ENCODE data around the gene HPSE2.

The HPSE2 gene

GRCh38 chr10:98481404-98481945 is 754.2 kb downstream of the HPSE2 start:
- Histone ChIP-seq H3K27ac (ENCODE audit: low read depth, low read length) (no peak overlapping the region), H3K9me3 (ENCODE audit: control insufficient read depth, insufficient read depth, low read length) (no peaks in the 10 kb centered on the region), H3K4me1 (ENCODE audit: control insufficient read depth, insufficient read depth, low read length) (no peaks in the 10 kb centered on the region), H3K36me3 (ENCODE audit: control insufficient read depth, insufficient read depth, low read length) (no peaks in the 10 kb centered on the region), H3K9ac (ENCODE audit: low read depth, low read length) (no peak overlapping the region), H3K4me3 (ENCODE audit: low read depth, low read length) (no peak overlapping the region), H3K27me3 (ENCODE audit: control insufficient read depth, insufficient read depth, low read length) (no peaks in the 10 kb centered on the region)

GRCh38 chr10:98478430-98479222 is 757.0 kb downstream of the HPSE2 start:
- Histone ChIP-seq H3K4me1 (ENCODE audit: control insufficient read depth, insufficient read depth, low read length) (no peaks in the 10 kb centered on the region), H3K9me3 (ENCODE audit: control insufficient read depth, insufficient read depth, low read length) (no peaks in the 10 kb centered on the region), H3K9ac (ENCODE audit: low read depth, low read length) (no peak overlapping the region), H3K36me3 (ENCODE audit: control insufficient read depth, insufficient read depth, low read length) (no peaks in the 10 kb centered on the region), H3K27ac (ENCODE audit: low read depth, low read length) (peak overlapping the region; percentile 27), H3K27me3 (ENCODE audit: control insufficient read depth, insufficient read depth, low read length) (no peaks in the 10 kb centered on the region), H3K4me3 (ENCODE audit: low read depth, low read length) (no peak overlapping the region)

GRCh38 chr10:98477861-98478260 is 757.8 kb downstream of the HPSE2 start:
- Histone ChIP-seq H3K4me1 (ENCODE audit: control insufficient read depth, insufficient read depth, low read length) (no peaks in the 10 kb centered on the region), H3K27ac (ENCODE audit: low read depth, low read length) (no peak overlapping the region), H3K36me3 (ENCODE audit: control insufficient read depth, insufficient read depth, low read length) (no peaks in the 10 kb centered on the region), H3K9me3 (ENCODE audit: control insufficient read depth, insufficient read depth, low read length) (no peaks in the 10 kb centered on the region), H3K9ac (ENCODE audit: low read depth, low read length) (no peak overlapping the region), H3K27me3 (ENCODE audit: control insufficient read depth, insufficient read depth, low read length) (no peaks in the 10 kb centered on the region), H3K4me3 (ENCODE audit: low read depth, low read length) (no peak overlapping the region)

GRCh38 chr10:98474628-98475027 is 761.0 kb downstream of the HPSE2 start:
- no peaks in the 10 kb centered on the region for H3K36me3 ChIP-seq (ENCODE audit: control insufficient read depth, insufficient read depth, low read length)

GRCh38 chr10:98472196-98472595 is 763.5 kb downstream of the HPSE2 start:
- no peak overlapping the region for H3K9ac ChIP-seq (ENCODE audit: low read depth, low read length)
- H3K4me1 ChIP-seq (ENCODE audit: control insufficient read depth, insufficient read depth, low read length): peaks cover 5% of the 10 kb centered on the region
- H3K36me3 ChIP-seq (ENCODE audit: control insufficient read depth, insufficient read depth, low read length): no peaks in the 10 kb centered on the region
- H3K9me3 ChIP-seq (ENCODE audit: control insufficient read depth, insufficient read depth, low read length): no peaks in the 10 kb centered on the region
- no peak overlapping the region for H3K4me3 ChIP-seq (ENCODE audit: low read depth, low read length)
- peaks cover 10% of the 10 kb centered on the region for H3K27me3 ChIP-seq (ENCODE audit: control insufficient read depth, insufficient read depth, low read length)
- H3K27ac ChIP-seq (ENCODE audit: low read depth, low read length): peak overlapping the region; percentile 7

More at GRCh38 chr10:98474628-98475027, 761.0 kb downstream of the HPSE2 start:
- Histone ChIP-seq H3K27me3 (ENCODE audit: control insufficient read depth, insufficient read depth, low read length) (no peaks in the 10 kb centered on the region; the same call in 1 of the 2 replicates), H3K27ac (ENCODE audit: low read depth, low read length) (no peak overlapping the region), H3K4me3 (ENCODE audit: low read depth, low read length) (no peak overlapping the region), H3K9ac (ENCODE audit: low read depth, low read length) (no peak overlapping the region), H3K4me1 (ENCODE audit: control insufficient read depth, insufficient read depth, low read length) (peaks cover 5% of the 10 kb centered on the region), H3K9me3 (ENCODE audit: control insufficient read depth, insufficient read depth, low read length) (no peaks in the 10 kb centered on the region)

- no peaks in the 10 kb centered on the region for H3K36me3 ChIP-seq (ENCODE audit: control insufficient read depth, insufficient read depth, low read length)
- no peaks in the 10 kb centered on the region for H3K9me3 ChIP-seq (ENCODE audit: control insufficient read depth, insufficient read depth, low read length)
- H3K27me3 ChIP-seq (ENCODE audit: control insufficient read depth, insufficient read depth, low read length): peaks cover 14% of the 10 kb centered on the region
- H3K9ac ChIP-seq (ENCODE audit: low read depth, low read length): no peak overlapping the region
- H3K4me1 ChIP-seq (ENCODE audit: control insufficient read depth, insufficient read depth, low read length): peaks cover 5% of the 10 kb centered on the region
- no peak overlapping the region for H3K27ac ChIP-seq (ENCODE audit: low read depth, low read length)
- no peak overlapping the region for H3K4me3 ChIP-seq (ENCODE audit: low read depth, low read length)
Measured at GRCh38 chr10:98470850-98471249, 764.8 kb downstream of the HPSE2 start.

GRCh38 chr10:98469001-98469931 is 766.4 kb downstream of the HPSE2 start:
- Histone ChIP-seq H3K4me3 (ENCODE audit: low read depth, low read length) (no peak overlapping the region), H3K9ac (ENCODE audit: low read depth, low read length) (no peak overlapping the region), H3K36me3 (ENCODE audit: control insufficient read depth, insufficient read depth, low read length) (no peaks in the 10 kb centered on the region), H3K4me1 (ENCODE audit: control insufficient read depth, insufficient read depth, low read length) (peaks cover 5% of the 10 kb centered on the region), H3K9me3 (ENCODE audit: control insufficient read depth, insufficient read depth, low read length) (no peaks in the 10 kb centered on the region), H3K27me3 (ENCODE audit: control insufficient read depth, insufficient read depth, low read length) (peaks cover 14% of the 10 kb centered on the region), H3K27ac (ENCODE audit: low read depth, low read length) (no peak overlapping the region)

- Histone ChIP-seq H3K4me1 (ENCODE audit: control insufficient read depth, insufficient read depth, low read length) (peaks cover 5% of the 10 kb centered on the region), H3K9ac (ENCODE audit: low read depth, low read length) (no peak overlapping the region), H3K27me3 (ENCODE audit: control insufficient read depth, insufficient read depth, low read length) (peaks cover 14% of the 10 kb centered on the region), H3K36me3 (ENCODE audit: control insufficient read depth, insufficient read depth, low read length) (no peaks in the 10 kb centered on the region), H3K4me3 (ENCODE audit: low read depth, low read length) (peak overlapping the region; percentile 55), H3K27ac (ENCODE audit: low read depth, low read length) (no peak overlapping the region), H3K9me3 (ENCODE audit: control insufficient read depth, insufficient read depth, low read length) (no peaks in the 10 kb centered on the region)
Measured at GRCh38 chr10:98467506-98468318, 767.9 kb downstream of the HPSE2 start.

- Histone ChIP-seq H3K27me3 (ENCODE audit: control insufficient read depth, insufficient read depth, low read length) (peaks cover 14% of the 10 kb centered on the region), H3K4me1 (ENCODE audit: control insufficient read depth, insufficient read depth, low read length) (no peaks in the 10 kb centered on the region), H3K9ac (ENCODE audit: low read depth, low read length) (no peak overlapping the region), H3K9me3 (ENCODE audit: control insufficient read depth, insufficient read depth, low read length) (no peaks in the 10 kb centered on the region), H3K4me3 (ENCODE audit: low read depth, low read length) (no peak overlapping the region), H3K36me3 (ENCODE audit: control insufficient read depth, insufficient read depth, low read length) (no peaks in the 10 kb centered on the region), H3K27ac (ENCODE audit: low read depth, low read length) (no peak overlapping the region)
Measured at GRCh38 chr10:98466861-98467505, 768.7 kb downstream of the HPSE2 start.

- H3K27ac ChIP-seq (ENCODE audit: low read depth, low read length): no peak overlapping the region
- peaks cover 14% of the 10 kb centered on the region for H3K27me3 ChIP-seq (ENCODE audit: control insufficient read depth, insufficient read depth, low read length)
- H3K9me3 ChIP-seq (ENCODE audit: control insufficient read depth, insufficient read depth, low read length): no peaks in the 10 kb centered on the region
- H3K4me1 ChIP-seq (ENCODE audit: control insufficient read depth, insufficient read depth, low read length): no peaks in the 10 kb centered on the region
- H3K36me3 ChIP-seq (ENCODE audit: control insufficient read depth, insufficient read depth, low read length): no peaks in the 10 kb centered on the region
- H3K4me3 ChIP-seq (ENCODE audit: low read depth, low read length): no peak overlapping the region
- no peak overlapping the region for H3K9ac ChIP-seq (ENCODE audit: low read depth, low read length)
Measured at GRCh38 chr10:98465866-98466265, 769.8 kb downstream of the HPSE2 start.
